ENCODE data around the gene CHKA.
A peak's percentile ranks its signal among the peaks of the same experiment; 100 is the strongest.

CHKA gene

GRCh38 chr11:68012843-68013610 lies 108.2 kb downstream of the CHKA start:
- DNase-seq = peak; percentile 61

GRCh38 chr11:68012044-68012842 lies 108.9 kb downstream of the CHKA start:
- no peak for DNase-seq

- DNase-seq = no peak
Observed at GRCh38 chr11:68011051-68011943, 109.9 kb downstream of the CHKA start.

- peak; percentile 91 for DNase-seq
Observed at GRCh38 chr11:68010090-68011041, 110.8 kb downstream of the CHKA start, which contains the start of gene ALDH3B1. TSS of gene ALDH3B1 (plus strand) at chr11:68010327. CDS start at chr11:68015298, 4,971 bp downstream.

GRCh38 chr11:68009391-68010089 lies 111.6 kb downstream of the CHKA start:
- DNase-seq = no peak

GRCh38 chr11:68008381-68009337 lies 112.5 kb downstream of the CHKA start:
- DNase-seq = no peak

GRCh38 chr11:68007498-68008380 lies 113.4 kb downstream of the CHKA start:
- no peak for DNase-seq

- DNase-seq = no peak
Observed at GRCh38 chr11:68006606-68007166, 114.5 kb downstream of the CHKA start.

- DNase-seq = no peak
Observed at GRCh38 chr11:68004551-68005335, 116.4 kb downstream of the CHKA start.

GRCh38 chr11:68003846-68004550 lies 117.2 kb downstream of the CHKA start, which contains the start of gene UNC93B1:
TSS of gene UNC93B1 (minus strand) at chr11:68004097. CDS start at chr11:68004043, 54 bp downstream.
- peak; percentile 89 for DNase-seq

GRCh38 chr11:68002938-68003845 lies 118.0 kb downstream of the CHKA start:
- DNase-seq = no peak
